ENCODE data around the gene PHLDB2. TPM values are rescaled to one million over a fixed set of nuclear protein-coding genes. Genes with fewer than 3 reads are reported as not detected.

The PHLDB2 gene
- polyA plus RNA-seq, 1 donor (not counting 4 experiments of a cell fraction or from before 2014, with no cell fraction given), result 150 TPM

- Histone ChIP-seq H2AFZ (ENCODE audit: control insufficient read depth, low read length) (no peak overlapping the region), H3K27me3 (ENCODE audit: control insufficient read depth, extremely low read depth, insufficient read depth, low read length) (no peaks in the 10 kb centered on the region), H3K4me2 (ENCODE audit: control insufficient read depth, extremely low read depth, insufficient read depth, low read depth, low read length) (no peak overlapping the region), H4K20me1 (ENCODE audit: control insufficient read depth, extremely low read depth, insufficient read depth, low read length) (no peaks in the 10 kb centered on the region), H3K27ac (ENCODE audit: control insufficient read depth, insufficient read depth, low read length) (no peak overlapping the region), H3K4me3 (ENCODE audit: control insufficient read depth in 2 of 3, extremely low read depth in 1 of 3, insufficient read depth in 2 of 3, low read depth in 1 of 3, low read length in 3 of 3) (no peak overlapping the region), H3K9ac (ENCODE audit: control insufficient read depth, extremely low read depth, insufficient read depth, low read length) (no peak overlapping the region), H3K36me3 (ENCODE audit: control insufficient read depth in 2 of 2, extremely low read depth in 1 of 2, insufficient read depth in 2 of 2, low read length in 2 of 2) (no peaks in the 10 kb centered on the region), H3K9me1 (ENCODE audit: control insufficient read depth, extremely low read depth, insufficient read depth, low read length) (no peaks in the 10 kb centered on the region), H3K4me1 (ENCODE audit: control insufficient read depth, extremely low read depth, insufficient read depth, low read length) (peaks cover 7% of the 10 kb centered on the region), H3K79me2 (ENCODE audit: control insufficient read depth, insufficient read depth, low read length) (no peaks in the 10 kb centered on the region), H3K9me3 (ENCODE audit: control insufficient read depth, low read depth, low read length) (peaks cover 2% of the 10 kb centered on the region)
- FAIRE-seq (no peak), DNase-seq (ENCODE audit: low read depth, low spot score) (no peak)
- no peak for TF ChIP-seq EZH2 (IDR thresholded peaks at IDR 0.05; ENCODE audit: low read length)
- TF ChIP-seq, protein P1, sequence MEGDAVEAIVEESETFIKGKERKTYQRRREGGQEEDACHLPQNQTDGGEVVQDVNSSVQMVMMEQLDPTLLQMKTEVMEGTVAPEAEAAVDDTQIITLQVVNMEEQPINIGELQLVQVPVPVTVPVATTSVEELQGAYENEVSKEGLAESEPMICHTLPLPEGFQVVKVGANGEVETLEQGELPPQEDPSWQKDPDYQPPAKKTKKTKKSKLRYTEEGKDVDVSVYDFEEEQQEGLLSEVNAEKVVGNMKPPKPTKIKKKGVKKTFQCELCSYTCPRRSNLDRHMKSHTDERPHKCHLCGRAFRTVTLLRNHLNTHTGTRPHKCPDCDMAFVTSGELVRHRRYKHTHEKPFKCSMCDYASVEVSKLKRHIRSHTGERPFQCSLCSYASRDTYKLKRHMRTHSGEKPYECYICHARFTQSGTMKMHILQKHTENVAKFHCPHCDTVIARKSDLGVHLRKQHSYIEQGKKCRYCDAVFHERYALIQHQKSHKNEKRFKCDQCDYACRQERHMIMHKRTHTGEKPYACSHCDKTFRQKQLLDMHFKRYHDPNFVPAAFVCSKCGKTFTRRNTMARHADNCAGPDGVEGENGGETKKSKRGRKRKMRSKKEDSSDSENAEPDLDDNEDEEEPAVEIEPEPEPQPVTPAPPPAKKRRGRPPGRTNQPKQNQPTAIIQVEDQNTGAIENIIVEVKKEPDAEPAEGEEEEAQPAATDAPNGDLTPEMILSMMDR (optimal IDR thresholded peaks at IDR 0.05 in 1 of 3, IDR thresholded peaks at IDR 0.05 in 1 of 3, conservative IDR thresholded peaks at IDR 0.05 in 1 of 3; ENCODE audit: extremely low read depth in 1 of 3, insufficient read depth in 2 of 3, low read length in 3 of 3), result no peak
- dilution Hi-C loops (cut with MboI; ENCODE audit: extremely low pct_ligation_motif_present, low sequenced_read_pairs), result no loop called here
These were observed 37.2 kb upstream of the PHLDB2 start for GRCh38 chr3:111821891-111822290.

DNA sequence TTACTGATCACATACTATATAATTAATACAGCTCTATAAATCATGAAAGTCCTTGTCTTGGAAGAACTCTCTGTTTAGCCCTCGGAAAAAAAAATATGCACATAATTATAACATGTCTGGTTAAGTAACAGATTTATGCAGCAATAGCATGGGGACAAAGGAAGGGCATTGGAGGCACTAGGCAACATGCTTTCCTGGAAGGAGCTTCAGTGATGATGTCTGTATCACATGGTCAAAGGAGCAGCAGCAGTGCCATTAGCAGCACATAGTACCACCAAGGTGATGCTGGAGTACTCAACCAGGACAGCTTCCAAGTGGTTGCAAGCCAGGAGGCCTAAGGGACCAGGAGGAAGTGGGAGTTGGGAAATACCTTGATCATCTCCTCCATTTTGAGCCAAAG lies 36.3 kb upstream of the PHLDB2 start:
- H3K79me2 ChIP-seq (ENCODE audit: control insufficient read depth, insufficient read depth, low read length), result no peaks in the 10 kb centered on the region
- no peaks in the 10 kb centered on the region for H3K36me3 ChIP-seq (ENCODE audit: control insufficient read depth in 2 of 2, extremely low read depth in 1 of 2, insufficient read depth in 2 of 2, low read length in 2 of 2)
- no peaks in the 10 kb centered on the region for H4K20me1 ChIP-seq (ENCODE audit: control insufficient read depth, extremely low read depth, insufficient read depth, low read length)
- H3K27ac ChIP-seq (ENCODE audit: control insufficient read depth, insufficient read depth, low read length), result no peak overlapping the region
- no peaks in the 10 kb centered on the region for H3K9me1 ChIP-seq (ENCODE audit: control insufficient read depth, extremely low read depth, insufficient read depth, low read length)
- dilution Hi-C loops (cut with MboI; ENCODE audit: extremely low pct_ligation_motif_present, low sequenced_read_pairs), result no loop called here
- H3K9me3 ChIP-seq (ENCODE audit: control insufficient read depth, low read depth, low read length), result peaks cover 2% of the 10 kb centered on the region
- peaks cover 7% of the 10 kb centered on the region for H3K4me1 ChIP-seq (ENCODE audit: control insufficient read depth, extremely low read depth, insufficient read depth, low read length)
- no peaks in the 10 kb centered on the region for H3K27me3 ChIP-seq (ENCODE audit: control insufficient read depth, extremely low read depth, insufficient read depth, low read length)
- H3K4me3 ChIP-seq (ENCODE audit: control insufficient read depth in 2 of 3, extremely low read depth in 1 of 3, insufficient read depth in 2 of 3, low read depth in 1 of 3, low read length in 3 of 3), result no peak overlapping the region
- no peak overlapping the region for H3K9ac ChIP-seq (ENCODE audit: control insufficient read depth, extremely low read depth, insufficient read depth, low read length)
- TF ChIP-seq EZH2 (IDR thresholded peaks at IDR 0.05; ENCODE audit: low read length), result no peak
- H3K4me2 ChIP-seq (ENCODE audit: control insufficient read depth, extremely low read depth, insufficient read depth, low read depth, low read length), result no peak overlapping the region
- DNase-seq (ENCODE audit: low read depth, low spot score) (no peak), FAIRE-seq (no peak)
- no peak overlapping the region for H2AFZ ChIP-seq (ENCODE audit: control insufficient read depth, low read length)

DNA sequence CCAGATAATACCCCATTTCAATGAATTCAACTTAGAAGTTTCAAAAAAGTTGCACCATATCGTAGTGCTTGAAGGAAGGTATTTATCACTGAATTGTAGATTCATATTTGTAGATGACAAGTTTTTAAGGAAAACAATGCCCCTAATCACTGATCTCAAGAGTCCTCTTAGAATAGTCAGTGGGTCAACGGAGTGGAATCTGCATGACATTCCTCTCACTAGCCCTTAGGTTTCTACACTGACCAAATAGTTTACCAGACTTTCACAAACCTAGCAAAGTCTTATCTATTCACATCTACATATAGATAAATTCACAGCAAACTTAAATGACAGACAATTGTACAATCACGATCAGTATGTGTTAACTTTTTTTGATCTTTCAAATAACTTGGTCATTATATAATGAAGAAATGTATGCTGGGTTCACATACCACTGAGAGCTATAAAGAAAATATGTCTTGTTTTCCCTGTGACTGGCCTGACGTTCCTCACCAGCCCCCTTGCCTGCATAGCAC lies 35.7 kb upstream of the PHLDB2 start:
- TF ChIP-seq, protein P1 (optimal IDR thresholded peaks at IDR 0.05 in 1 of 3, IDR thresholded peaks at IDR 0.05 in 1 of 3, conservative IDR thresholded peaks at IDR 0.05 in 1 of 3; ENCODE audit: extremely low read depth in 1 of 3, insufficient read depth in 2 of 3, low read length in 3 of 3), result no peak
- TF ChIP-seq EZH2 (IDR thresholded peaks at IDR 0.05; ENCODE audit: low read length), result no peak
- H3K9me1 ChIP-seq (ENCODE audit: control insufficient read depth, extremely low read depth, insufficient read depth, low read length), result no peaks in the 10 kb centered on the region
- no peaks in the 10 kb centered on the region for H4K20me1 ChIP-seq (ENCODE audit: control insufficient read depth, extremely low read depth, insufficient read depth, low read length)
- no peak for DNase-seq (ENCODE audit: low read depth, low spot score)
- peaks cover 2% of the 10 kb centered on the region for H3K9me3 ChIP-seq (ENCODE audit: control insufficient read depth, low read depth, low read length)
- H3K27me3 ChIP-seq (ENCODE audit: control insufficient read depth, extremely low read depth, insufficient read depth, low read length), result no peaks in the 10 kb centered on the region
- H3K4me1 ChIP-seq (ENCODE audit: control insufficient read depth, extremely low read depth, insufficient read depth, low read length), result peaks cover 7% of the 10 kb centered on the region
- no peak overlapping the region for H2AFZ ChIP-seq (ENCODE audit: control insufficient read depth, low read length)
- no peaks in the 10 kb centered on the region for H3K36me3 ChIP-seq (ENCODE audit: control insufficient read depth in 2 of 2, extremely low read depth in 1 of 2, insufficient read depth in 2 of 2, low read length in 2 of 2)
- no peak overlapping the region for H3K27ac ChIP-seq (ENCODE audit: control insufficient read depth, insufficient read depth, low read length)
- H3K4me2 ChIP-seq (ENCODE audit: control insufficient read depth, extremely low read depth, insufficient read depth, low read depth, low read length), result no peak overlapping the region
- H3K79me2 ChIP-seq (ENCODE audit: control insufficient read depth, insufficient read depth, low read length), result no peaks in the 10 kb centered on the region
- FAIRE-seq, result no peak
- H3K4me3 ChIP-seq (ENCODE audit: control insufficient read depth in 2 of 3, extremely low read depth in 1 of 3, insufficient read depth in 2 of 3, low read depth in 1 of 3, low read length in 3 of 3), result no peak overlapping the region
- dilution Hi-C loops (cut with MboI; ENCODE audit: extremely low pct_ligation_motif_present, low sequenced_read_pairs), result no loop called here
- no peak overlapping the region for H3K9ac ChIP-seq (ENCODE audit: control insufficient read depth, extremely low read depth, insufficient read depth, low read length)

All from keratinocyte (primary cell).